ENCODE data around the gene TNFRSF8. TPM values are rescaled to one million over a fixed set of nuclear protein-coding genes. Genes with fewer than 3 reads are reported as not detected.

The TNFRSF8 gene
- total RNA-seq, 1 experiment from 2014 or later = 0.13 TPM

DNA sequence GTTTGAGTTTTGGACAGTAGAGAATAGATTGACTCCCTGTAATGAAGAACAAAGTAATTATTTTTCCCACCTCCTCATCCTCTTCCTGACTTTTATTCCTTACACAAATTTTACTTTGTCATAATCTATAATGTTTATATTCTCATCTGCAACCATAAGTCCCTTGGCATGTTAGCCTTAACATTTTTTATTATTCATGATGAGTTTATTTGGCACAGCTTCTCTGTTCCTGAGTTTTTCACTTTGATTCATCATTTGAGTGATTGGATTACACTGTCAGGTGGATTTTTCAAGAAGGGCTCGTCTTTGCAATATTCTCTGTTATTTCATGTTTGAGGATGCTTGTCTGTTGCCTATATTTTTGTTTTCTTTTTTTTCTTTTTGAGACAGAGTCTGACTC is 35.7 kb downstream of the TNFRSF8 start:
- ATAC-seq = no peak
- DNase-seq (ENCODE audit: low read depth, low spot score) = no peak
- BruUV-seq (replicated peaks) = no TSS peak
- H3K27me3 ChIP-seq (ENCODE audit: control insufficient read depth, insufficient read depth, low read length) = no peaks in the 10 kb centered on the region
- intact Hi-C loops (cut with micrococcal nuclease; ENCODE audit: unreplicated experiment) (no loop called here), in situ Hi-C loops (cut with HindIII; ENCODE audit: low pct_unique_long_range_greater_than_20kb, low sequenced_read_pairs) (no loop called here)
- no peak overlapping the region for H3K27ac ChIP-seq (ENCODE audit: low read length)
- ChIA-PET CTCF (no interaction called here), POLR2A (no interaction called here)
- H3K9me3 ChIP-seq (ENCODE audit: control insufficient read depth, insufficient read depth, low read depth, low read length) = no peaks in the 10 kb centered on the region
- no peaks in the 10 kb centered on the region for H3K4me1 ChIP-seq (ENCODE audit: control insufficient read depth, insufficient read depth, low read length)
- H3K4me3 ChIP-seq (ENCODE audit: low read depth in 2 of 2, low read length in 2 of 2) = no peak overlapping the region
- TF ChIP-seq SIN3A (IDR thresholded peaks at IDR 0.05; ENCODE audit: borderline replicate concordance, insufficient read depth, low read depth, low read length) (no peak), POLR2AphosphoS5 (IDR thresholded peaks at IDR 0.05; ENCODE audit: low read depth, low read length) (no peak), TCF7L2 (IDR thresholded peaks at IDR 0.05; ENCODE audit: low read depth, low read length) (no peak)
- TF ChIP-seq, protein P1, sequence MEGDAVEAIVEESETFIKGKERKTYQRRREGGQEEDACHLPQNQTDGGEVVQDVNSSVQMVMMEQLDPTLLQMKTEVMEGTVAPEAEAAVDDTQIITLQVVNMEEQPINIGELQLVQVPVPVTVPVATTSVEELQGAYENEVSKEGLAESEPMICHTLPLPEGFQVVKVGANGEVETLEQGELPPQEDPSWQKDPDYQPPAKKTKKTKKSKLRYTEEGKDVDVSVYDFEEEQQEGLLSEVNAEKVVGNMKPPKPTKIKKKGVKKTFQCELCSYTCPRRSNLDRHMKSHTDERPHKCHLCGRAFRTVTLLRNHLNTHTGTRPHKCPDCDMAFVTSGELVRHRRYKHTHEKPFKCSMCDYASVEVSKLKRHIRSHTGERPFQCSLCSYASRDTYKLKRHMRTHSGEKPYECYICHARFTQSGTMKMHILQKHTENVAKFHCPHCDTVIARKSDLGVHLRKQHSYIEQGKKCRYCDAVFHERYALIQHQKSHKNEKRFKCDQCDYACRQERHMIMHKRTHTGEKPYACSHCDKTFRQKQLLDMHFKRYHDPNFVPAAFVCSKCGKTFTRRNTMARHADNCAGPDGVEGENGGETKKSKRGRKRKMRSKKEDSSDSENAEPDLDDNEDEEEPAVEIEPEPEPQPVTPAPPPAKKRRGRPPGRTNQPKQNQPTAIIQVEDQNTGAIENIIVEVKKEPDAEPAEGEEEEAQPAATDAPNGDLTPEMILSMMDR (IDR thresholded peaks at IDR 0.05) = no peak
- TF ChIP-seq, protein P2, sequence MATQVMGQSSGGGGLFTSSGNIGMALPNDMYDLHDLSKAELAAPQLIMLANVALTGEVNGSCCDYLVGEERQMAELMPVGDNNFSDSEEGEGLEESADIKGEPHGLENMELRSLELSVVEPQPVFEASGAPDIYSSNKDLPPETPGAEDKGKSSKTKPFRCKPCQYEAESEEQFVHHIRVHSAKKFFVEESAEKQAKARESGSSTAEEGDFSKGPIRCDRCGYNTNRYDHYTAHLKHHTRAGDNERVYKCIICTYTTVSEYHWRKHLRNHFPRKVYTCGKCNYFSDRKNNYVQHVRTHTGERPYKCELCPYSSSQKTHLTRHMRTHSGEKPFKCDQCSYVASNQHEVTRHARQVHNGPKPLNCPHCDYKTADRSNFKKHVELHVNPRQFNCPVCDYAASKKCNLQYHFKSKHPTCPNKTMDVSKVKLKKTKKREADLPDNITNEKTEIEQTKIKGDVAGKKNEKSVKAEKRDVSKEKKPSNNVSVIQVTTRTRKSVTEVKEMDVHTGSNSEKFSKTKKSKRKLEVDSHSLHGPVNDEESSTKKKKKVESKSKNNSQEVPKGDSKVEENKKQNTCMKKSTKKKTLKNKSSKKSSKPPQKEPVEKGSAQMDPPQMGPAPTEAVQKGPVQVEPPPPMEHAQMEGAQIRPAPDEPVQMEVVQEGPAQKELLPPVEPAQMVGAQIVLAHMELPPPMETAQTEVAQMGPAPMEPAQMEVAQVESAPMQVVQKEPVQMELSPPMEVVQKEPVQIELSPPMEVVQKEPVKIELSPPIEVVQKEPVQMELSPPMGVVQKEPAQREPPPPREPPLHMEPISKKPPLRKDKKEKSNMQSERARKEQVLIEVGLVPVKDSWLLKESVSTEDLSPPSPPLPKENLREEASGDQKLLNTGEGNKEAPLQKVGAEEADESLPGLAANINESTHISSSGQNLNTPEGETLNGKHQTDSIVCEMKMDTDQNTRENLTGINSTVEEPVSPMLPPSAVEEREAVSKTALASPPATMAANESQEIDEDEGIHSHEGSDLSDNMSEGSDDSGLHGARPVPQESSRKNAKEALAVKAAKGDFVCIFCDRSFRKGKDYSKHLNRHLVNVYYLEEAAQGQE (IDR thresholded peaks at IDR 0.05; ENCODE audit: insufficient read depth in 1 of 2, low read depth in 2 of 2, low read length in 1 of 2) = no peak
- no peaks in the 10 kb centered on the region for H3K36me3 ChIP-seq (ENCODE audit: control insufficient read depth, insufficient read depth, low read length)

DNA sequence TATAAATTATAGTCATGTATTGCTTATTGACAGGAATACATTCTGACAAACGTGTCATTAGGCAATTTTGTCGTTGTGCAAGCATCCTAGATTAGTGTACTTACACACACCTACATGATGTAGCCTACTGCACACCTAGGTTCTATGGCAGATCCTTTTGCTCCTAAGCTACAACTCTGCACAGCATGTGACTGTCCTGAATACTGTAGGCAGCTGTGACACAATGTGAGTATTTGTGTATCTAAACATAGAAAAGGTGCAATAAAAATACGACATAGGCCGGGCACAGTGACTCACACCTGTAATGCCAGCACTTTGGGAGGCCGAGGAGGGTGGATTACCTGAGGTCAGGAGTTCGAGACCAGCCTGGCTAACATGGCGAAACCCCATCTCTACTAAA is 36.5 kb downstream of the TNFRSF8 start:
- Histone ChIP-seq H3K27ac (ENCODE audit: low read length) (no peak overlapping the region), H3K36me3 (ENCODE audit: control insufficient read depth, insufficient read depth, low read length) (no peaks in the 10 kb centered on the region), H3K4me1 (ENCODE audit: control insufficient read depth, insufficient read depth, low read length) (no peaks in the 10 kb centered on the region), H3K4me3 (ENCODE audit: low read depth in 2 of 2, low read length in 2 of 2) (no peak overlapping the region), H3K27me3 (ENCODE audit: control insufficient read depth, insufficient read depth, low read length) (no peaks in the 10 kb centered on the region), H3K9me3 (ENCODE audit: control insufficient read depth, insufficient read depth, low read depth, low read length) (no peaks in the 10 kb centered on the region)
- no peak for TF ChIP-seq SIN3A (IDR thresholded peaks at IDR 0.05; ENCODE audit: borderline replicate concordance, insufficient read depth, low read depth, low read length)
- TF ChIP-seq, protein P1 (IDR thresholded peaks at IDR 0.05) = no peak
- TF ChIP-seq TCF7L2 (IDR thresholded peaks at IDR 0.05; ENCODE audit: low read depth, low read length) = no peak
- TF ChIP-seq, protein P2 (IDR thresholded peaks at IDR 0.05; ENCODE audit: insufficient read depth in 1 of 2, low read depth in 2 of 2, low read length in 1 of 2) = no peak
- no peak for TF ChIP-seq POLR2AphosphoS5 (IDR thresholded peaks at IDR 0.05; ENCODE audit: low read depth, low read length)
- POLR2A ChIA-PET = no interaction called here
- BruUV-seq (replicated peaks) = no TSS peak
- CTCF ChIA-PET = no interaction called here
- intact Hi-C loops (cut with micrococcal nuclease; ENCODE audit: unreplicated experiment) = no loop called here
- DNase-seq (ENCODE audit: low read depth, low spot score) (no peak), ATAC-seq (peak; percentile 57; the same call in 1 of the 2 replicates)
- in situ Hi-C loops (cut with HindIII; ENCODE audit: low pct_unique_long_range_greater_than_20kb, low sequenced_read_pairs) = no loop called here

All from Panc1 (cell line).